Islet precursor cell (in vitro differentiated cells): ENCODE measurements around the gene RAB3GAP1.
"Not testable (repeated sequence)": the region's sequence is repeated elsewhere in the genome, so short reads cannot be mapped to it uniquely, and the experiment has no call there.

Experiments used
- DNase-seq: peaks from one replicate; pipeline ENCODE4 v3.0.0-alpha.2; 2018

RAB3GAP1 gene

DNA sequence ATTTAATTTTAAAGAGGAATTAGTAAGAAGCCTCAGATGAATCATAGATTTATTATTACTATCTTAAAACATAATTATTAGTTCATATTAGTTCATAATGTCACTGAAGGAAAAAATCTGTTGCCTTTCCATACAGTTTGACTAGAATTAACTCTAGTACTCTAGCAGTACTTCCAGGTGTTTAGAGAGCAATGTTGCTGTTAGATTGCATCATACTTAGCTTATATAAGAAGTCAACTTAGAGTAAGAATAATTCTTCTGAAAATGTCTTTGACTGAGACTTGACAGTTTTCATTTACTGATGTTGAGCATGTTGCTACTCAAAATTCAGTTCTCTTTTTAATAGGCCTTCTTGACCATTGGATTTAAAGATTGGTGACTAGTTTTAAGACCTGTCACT, 4.7 kb downstream of the RAB3GAP1 start:
- no peak for DNase-seq

DNA sequence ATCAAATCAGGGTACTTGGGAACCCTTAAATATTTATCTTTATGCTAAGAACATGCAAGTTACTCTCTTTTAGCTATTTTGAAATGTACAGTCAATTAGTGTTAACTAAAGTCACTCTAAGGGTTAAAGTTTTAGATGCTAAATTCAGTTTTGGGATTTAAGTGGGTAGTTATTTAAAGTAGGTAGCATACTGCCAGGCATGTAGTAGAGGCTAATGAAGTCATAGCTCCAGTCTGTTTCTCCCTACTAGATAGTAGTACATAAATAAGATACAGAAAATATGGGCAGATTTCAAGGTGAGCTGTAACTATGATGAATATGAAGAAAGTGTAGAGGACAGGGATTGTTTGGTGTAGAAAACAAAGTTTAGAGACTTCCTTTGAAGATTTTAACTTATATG, 7.5 kb downstream of the RAB3GAP1 start:
- no peak for DNase-seq

DNA sequence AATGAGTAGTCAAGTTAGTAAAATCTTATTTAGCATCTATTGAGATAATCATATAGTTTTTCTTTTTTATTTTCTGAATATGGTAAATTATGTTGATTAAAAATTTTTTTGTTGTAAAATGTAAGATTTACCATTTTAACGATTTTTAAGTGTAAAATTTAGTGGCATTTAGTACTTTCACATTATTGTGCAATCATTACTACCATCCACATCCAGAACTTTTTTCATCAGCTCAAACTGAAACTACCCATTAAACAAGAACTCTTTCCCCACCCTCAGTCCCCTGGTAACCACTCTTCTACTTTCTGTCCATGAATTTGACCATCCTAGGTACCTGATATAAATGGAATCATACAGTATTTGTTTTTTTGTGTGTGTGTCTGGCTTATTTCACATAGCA, 11.1 kb downstream of the RAB3GAP1 start:
- no peak for DNase-seq

DNA sequence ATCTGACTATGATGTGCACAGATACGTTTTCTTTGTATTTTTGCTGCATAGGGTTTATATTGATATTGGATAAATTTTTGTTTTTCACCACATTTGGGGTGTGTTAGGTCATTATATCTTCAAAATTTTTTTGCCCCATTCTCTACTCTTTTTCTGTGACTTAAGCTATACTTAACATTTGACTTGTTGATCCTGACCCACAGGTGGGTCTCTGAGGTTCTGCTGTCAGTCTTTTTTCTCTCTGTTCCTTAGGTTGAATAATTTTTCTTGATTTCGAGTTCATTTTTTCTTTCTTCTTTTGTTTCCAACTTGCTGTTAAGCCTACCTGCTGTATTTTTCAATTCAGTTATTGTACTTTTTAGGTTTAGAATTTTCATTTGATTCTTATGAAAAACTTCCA, 12.1 kb downstream of the RAB3GAP1 start:
- no peak for DNase-seq

DNA sequence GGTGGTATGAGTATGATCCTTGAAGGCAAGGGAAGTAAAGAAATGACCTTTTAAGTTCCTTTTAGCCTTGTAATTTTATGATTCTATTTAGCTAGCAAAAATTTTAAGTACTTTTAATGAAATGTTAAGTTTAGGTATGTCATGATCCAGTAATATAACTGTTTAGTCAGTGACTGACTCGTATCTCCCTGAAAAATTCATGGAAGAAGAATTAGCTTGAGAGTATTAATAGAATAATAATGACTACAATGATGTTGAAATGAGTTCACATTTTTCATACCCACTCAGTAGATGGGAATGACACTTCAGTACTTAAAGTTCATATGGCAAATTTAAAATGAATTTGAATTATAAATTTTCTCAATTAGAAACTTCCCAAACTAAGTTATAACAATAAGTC, 14.6 kb downstream of the RAB3GAP1 start:
- DNase-seq = no peak

DNA sequence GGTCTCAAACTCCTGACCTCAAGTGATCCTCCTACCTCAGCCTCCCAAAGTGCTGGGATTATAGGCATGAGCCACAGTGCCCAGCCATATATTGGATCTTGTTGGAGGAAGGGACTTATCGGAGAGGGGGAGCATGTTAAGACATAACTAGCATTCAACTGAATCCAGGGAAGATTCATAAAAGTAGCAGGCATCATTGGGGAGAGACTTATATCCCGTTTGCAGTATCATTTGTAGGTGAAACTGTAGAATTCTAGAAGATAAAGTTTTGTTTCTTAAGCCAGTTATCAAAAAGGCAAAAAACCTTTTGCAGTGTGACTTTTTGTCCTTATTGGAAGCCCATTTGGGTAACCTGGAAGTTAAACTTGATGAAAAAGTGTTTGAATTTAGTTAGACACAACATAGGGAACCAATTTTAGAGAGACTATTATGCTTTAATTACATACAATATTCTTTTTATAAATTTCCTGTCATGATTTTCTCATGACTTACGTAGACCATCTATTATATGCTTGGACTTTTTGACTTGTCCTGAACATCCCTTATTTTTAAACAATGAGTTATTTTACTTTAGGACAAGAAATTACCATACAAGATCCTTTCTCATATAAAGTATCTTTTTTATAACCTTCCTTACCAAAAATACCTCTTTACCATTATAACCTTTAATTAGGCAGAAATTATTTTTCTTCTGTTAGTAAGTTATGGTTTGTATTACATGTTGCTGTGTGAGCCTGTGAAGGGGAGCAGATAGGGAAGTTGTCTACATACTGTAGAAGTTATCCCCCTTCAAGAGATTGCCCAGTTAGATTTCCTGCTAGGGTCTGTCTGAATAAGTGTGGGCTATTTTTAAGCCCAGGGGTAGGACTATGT, 20.3 kb downstream of the RAB3GAP1 start:
- no peak for DNase-seq

DNA sequence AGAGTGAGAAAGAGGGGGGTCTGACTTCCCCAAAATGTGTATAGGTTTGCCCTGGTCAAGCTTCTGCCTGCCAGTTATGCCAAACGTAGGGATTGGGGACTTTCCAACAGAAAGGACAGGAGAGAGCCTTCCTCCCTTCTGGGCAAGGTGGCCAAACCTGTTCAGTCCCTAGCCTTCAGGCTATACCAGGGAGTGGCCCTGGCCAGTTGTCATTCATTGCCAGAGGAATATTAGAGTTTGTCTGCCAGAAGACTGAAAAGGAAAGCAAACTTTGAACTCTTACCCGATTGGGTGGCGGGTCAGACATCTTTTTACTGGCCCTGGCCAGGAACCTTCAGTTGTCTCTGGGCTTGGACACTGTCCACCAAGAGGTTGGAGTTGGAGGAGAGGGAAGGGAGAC, 22.1 kb downstream of the RAB3GAP1 start:
- DNase-seq = no peak

DNA sequence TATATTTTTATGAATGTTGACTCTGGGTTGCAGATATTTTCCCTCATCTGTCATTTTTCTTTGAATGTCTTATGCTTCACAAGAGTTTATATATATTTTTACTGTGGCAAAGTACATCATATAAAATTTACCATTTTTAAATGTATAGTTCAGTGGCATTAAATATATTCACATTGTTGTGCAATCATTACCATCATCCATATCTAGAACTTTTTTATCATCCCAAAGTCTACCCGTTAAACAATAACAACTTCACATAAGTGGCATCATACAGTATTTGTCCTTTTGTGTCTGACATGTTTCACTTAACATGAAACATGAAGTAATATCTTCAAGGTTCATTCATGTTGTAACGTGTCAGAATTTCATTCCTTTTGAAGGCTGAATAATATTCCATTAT, 24.5 kb downstream of the RAB3GAP1 start:
- DNase-seq = no peak

DNA sequence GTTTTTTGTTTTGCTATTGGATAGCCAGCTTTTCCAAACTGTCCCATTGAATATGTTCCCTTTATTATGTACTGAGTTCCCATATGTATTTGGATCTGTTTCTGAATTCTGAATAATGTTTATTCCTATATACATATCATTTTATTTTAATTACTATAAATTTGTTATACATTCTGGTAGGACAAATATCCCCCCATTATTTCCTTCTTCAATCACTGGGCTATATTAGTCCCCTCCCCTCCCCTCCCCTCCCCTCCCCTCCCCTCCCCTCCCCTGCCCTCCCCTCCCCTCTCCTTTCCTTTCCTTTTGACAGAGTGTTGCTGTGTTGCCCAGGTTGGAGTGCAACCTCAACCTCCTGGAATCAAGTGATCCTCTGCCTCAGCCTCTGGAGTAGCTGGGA, 26.3 kb downstream of the RAB3GAP1 start:
- no peak for DNase-seq

DNA sequence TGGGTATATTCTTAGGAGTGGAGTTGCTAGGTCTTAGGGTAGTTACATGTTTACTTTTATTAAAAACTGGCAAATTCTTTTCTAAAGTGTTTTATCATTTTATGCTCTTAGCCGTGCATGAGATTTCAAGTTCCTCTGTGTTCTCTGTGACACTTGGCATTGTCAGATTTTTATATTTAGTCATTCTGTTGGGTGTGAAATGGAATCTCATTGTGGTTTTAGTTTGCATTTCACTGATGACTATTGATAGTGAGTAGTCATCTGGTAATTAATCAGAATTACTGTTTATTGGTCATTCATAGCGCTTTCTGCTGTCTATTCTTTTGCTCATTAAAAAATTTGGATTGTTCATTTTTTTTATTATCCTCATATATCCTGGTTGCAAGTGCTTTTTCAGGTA, 34.1 kb downstream of the RAB3GAP1 start:
- DNase-seq = no peak

DNA sequence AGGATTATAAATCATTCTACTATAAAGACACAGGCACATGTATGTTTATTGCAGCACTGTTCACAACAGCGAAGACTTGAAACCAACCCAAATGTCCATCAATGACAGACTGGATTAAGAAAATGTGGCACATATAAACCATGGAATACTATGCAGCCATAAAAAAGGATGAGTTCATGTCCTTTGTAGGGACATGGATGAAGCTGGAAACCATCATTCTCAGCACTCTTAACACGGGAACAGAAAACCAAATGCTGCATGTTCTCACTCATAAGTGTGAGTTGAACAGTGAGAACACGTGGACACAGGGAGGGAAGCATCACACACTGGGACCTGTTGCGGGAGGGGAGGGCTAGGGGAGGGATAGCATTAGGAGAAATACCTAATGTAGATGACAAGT, 37.5 kb downstream of the RAB3GAP1 start:
- DNase-seq = not testable (repeated sequence)

DNA sequence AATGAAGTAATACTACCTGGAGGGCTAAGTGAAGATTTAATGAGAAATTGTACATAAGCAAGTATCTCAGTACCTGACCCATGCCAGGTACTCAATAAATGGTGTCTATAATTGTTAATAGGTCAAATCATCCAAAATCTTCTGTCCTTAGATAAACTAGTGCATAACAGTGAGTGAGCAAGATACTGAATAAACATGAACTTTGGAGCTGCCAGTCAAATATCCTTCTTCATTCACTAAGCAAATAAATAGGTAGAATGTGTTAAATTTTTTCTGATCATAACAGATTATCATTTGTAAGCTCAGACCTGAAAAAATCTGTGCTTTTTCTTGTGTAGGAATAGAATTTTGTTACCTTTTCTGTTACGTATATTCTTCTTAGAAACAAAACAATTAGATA, 39.6 kb downstream of the RAB3GAP1 start:
- DNase-seq = no peak

DNA sequence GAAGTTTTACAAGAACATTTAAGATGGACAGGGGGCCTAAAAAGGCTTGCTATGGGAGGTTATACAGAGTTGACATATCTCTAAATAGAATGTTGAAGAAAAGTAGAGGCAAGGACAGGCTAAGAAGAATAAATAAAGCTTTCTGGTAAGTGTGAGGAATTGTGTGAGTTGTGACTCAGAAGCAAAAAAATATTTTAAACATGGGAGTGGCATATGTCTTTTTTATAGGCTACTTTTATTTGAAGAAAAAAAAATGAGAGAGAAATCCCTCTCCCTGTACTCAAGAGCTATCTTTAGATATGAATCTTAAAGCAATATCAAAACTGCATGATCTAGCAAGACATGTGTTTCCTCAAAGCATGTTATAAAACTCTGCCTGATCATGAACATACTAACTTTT, 41.1 kb downstream of the RAB3GAP1 start:
- DNase-seq = no peak

DNA sequence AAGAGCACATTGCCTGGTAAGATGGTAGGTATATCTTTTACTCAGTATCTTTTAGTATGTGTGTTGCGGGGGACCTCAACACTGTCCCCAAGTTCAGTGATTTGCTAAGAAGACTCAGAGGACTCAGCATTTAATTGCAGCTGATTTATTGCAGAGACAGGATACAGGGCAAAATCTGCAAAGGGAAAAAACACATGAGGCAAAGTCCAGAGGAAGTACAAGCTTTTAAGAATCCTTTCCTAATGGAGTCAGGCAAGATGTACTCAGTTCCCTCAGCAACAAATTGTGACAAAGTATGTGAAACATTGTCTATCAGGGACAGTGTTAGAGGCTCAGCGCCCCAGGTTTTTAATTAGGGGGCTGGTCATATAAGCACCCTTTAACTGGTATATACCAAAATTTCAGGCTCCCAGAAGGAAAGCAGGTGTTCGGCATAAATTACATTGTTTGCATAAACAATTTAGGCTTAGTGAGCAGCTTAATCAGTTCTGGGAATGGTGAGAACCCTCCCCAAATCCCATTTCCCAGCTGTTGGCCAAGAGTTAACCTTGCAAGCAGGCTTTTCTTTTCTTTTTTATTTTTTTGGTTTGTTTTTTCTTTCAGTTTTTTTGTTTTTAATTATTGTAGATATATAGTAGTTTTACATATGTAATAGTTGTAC, 41.7 kb downstream of the RAB3GAP1 start:
- no peak for DNase-seq

DNA sequence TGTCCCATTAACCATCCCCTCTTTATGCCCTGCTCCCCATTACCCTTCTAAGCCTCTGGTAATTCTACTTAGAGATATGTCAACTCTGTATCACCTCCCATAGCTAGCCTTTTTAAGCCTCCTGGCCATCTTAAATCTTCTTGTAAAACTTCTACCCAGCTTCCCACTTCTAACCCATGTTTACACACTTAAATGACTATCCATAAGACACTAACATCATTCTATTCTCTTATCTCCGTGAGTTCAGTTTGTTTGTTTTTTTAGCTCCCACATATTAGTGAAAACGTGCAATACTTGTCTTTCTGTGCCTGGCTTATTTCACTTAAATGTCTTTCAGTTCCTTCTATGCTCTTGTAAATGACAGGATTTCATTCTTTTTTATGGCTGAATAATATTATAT, 42.4 kb downstream of the RAB3GAP1 start:
- DNase-seq = no peak

DNA sequence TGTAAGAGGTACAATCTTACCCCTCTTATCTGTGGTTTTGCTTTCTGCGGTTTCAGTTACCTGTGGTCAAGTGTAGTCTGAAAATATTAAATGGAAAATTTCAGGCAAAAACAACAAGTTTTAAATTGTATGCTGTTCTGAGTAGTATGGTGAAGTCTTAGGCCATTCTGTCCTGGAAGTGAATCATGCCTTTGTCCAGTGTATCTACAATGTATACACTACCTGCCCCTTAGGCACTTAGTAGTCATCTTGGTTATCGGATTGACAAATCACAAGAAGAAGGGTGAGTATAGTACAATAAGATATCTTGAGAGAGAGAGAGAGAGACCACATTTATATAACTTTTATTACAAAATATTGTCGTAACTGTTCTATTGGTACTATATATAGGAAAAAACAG, 43.5 kb downstream of the RAB3GAP1 start:
- no peak for DNase-seq

DNA sequence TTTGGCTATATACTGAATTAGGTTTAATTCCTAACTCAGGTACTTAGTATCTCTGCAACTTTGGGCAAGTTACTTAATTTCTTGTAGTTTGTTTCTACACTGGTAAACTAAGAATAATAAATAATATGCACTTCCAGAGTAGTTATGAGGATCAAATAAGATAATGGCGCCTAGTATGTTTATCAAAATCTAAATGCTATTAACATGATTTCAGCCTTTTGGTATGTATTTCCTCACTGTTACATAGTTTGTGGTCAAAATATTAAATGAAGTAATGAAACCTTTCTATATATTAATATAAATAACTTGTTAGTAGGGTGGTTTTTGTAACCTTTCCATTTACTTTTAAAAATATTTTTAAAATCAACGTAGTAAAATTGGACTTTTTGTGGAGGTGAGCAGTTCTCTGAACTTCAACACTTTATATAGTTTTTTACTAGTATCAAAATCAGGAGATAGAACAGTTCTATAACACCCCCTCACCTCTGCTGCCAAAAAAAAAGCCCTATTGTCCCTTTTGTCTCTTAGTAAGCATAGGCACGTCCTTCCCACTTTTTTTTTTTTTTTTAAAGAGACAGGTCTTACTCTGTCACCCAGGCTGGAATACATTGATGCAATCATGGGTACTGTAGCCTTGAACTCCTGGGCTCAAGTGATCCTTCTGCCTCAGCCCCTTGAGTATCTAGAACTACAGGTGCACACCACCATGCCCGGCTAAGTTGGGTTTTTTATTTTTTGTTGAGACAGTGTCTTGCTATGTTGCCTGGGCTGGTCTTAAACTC, 44.8 kb downstream of the RAB3GAP1 start:
- no peak for DNase-seq

DNA sequence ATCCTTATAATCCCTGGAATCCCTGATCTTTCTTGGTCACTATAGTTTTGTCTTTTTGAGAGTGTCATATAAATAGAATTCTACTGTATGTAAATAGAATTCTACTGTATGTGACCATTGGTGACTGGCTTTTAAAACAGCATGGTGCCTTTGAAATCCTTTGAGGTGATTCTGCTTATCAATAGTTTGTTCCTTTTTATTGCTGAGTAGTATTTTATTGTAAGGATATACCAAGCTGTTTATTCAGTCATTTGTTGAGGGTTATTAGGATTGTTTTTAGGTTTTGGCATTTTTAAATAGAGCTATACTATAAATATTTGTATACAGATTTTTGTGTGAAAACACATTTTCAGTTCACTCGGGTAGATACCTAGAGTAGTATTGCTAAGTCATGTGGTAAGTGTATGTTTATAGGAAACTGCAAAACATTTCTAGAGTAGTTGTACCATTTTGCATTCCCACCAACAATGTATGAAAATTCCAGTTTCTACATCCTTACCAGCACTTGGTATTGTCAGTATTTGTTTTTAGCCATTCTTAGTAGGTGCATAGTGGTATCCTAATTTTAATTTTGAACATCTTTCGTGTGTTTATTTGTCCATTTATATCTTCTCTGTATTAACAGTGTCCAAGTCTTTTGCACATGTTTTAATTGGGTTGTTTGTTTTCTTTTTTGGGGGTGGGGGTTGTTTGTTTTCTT, 45.6 kb downstream of the RAB3GAP1 start:
- no peak for DNase-seq

DNA sequence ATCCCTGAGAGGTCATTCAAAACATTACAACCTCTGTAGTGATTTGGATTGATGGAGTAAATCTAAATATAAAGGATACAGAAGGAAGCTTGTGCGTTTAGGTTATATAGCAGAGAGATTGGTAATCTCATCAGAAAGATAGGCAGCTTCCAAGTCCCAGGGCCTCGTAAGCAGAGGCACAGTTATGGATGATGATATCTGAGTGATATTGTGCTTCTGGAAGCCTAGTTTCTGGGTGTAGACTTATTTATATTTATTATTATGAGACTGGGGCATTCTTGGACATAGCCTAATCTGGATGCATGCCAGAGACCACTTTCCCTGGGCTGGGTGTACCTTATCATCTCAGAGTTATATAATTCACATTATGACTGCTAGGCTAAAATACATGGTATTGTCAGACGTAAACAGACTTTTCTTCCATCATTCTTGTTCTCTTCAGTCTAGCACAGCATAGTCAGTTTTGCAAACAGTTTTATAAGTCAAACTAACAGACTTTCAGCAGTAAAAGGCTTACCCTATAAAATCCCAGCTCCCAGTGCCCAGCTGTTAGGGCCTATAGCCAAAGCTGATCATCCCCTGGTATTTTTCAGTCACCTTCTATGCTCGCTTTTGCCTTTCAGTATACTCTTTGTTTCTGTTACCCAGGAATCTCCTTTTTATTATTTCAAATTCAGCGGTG, 47.9 kb downstream of the RAB3GAP1 start:
- no peak for DNase-seq

DNA sequence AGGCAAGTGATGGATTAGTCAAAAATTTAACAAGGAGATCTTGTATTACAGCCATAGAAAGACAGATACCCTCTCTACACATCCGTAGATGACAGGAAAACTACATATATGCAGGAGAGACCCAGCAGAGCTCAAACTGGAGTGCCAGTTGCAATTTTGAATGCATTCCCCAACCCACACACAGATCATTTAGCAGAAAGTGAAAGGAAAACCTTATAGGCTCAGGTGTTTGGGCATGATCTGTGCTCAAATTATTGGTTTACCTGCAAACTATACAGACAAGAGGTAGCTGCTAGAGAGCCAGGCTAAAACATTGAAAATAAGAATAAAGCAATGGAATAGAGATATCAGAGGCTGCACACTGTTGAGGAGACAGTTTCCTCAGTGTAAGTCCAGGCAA, 51.8 kb downstream of the RAB3GAP1 start:
- DNase-seq = no peak

DNA sequence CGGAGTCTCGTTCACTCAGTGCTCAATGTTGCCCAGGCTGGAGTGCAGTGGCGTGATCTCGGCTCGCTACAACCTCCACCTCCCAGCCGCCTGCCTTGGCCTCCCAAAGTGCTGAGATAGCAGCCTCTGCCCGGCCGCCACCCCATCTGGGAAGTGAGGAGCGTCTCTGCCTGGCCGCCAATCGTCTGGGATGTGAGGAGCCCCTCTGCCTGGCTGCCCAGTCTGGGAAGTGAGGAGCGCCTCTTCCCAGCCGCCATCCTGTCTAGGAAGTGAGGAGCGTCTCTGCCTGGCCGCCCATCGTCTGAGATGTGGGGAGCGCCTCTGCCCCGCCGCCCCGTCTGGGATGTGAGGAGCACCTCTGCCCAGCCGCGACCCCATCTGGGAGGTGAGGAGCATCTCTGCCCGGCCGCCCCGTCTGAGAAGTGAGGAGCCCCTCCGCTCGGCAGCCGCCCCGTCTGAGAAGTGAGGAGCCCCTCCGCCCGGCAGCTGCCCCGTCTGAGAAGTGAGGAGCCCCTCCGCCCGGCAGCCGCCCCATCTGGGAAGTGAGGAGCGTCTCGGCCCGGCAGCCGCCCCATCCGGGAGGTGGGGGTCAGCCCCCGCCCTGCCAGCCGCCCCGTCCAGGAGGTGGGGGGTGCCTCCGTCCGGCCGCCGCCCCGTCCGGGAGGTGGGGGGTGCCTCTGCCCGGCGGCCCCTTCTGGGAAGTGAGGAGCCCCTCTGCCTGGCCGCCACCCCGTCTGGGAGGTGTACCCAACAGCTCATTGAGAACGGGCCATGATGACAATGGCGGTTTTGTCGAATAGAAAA, 53.6 kb downstream of the RAB3GAP1 start:
- not testable (repeated sequence) for DNase-seq

DNA sequence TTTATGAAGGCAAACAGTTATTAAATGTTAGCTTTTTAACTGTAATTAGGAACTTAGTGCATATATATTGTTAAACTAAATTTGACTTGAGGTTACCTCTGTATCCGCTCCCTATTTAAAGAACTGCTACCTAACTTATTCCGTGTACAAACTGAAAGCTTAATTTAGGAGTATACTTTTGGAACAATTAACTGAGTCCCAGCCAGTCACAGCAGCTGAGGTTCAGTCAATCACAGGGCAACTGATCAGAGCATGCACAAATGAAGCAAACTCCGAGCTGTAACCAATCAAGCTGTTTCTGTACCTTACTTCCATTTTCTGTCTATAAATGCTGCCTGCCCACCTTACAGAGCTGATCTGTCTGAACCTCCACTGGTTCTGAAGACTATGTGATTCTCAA, 61.2 kb downstream of the RAB3GAP1 start:
- no peak for DNase-seq
